Endothelial cell of umbilical vein (primary cell): ENCODE results near the gene C6orf141.

Experiments used
- CTCF ChIP-seq, 2 donors: IDR thresholded peaks; 1 replicate in 1 of 2; 2 replicates in 1 of 2; pipeline ENCODE4 v1.5.1; 2011; ENCODE audit warnings: low read length in 2 of 2, mild to moderate bottlenecking in 2 of 2, moderate library complexity in 2 of 2, control low read depth in 1 of 2, inconsistent platforms in 1 of 2, low read depth in 1 of 2; ENCODE audit not compliant: insufficient read depth in 1 of 2; ENCODE audit errors: extremely low read depth in 1 of 2
- EZH2 ChIP-seq: IDR thresholded peaks from 2 replicates; pipeline ENCODE4 v1.6.1; 2012; ENCODE audit warnings: borderline replicate concordance, low read depth, mild to moderate bottlenecking, moderate library complexity, low read length, inconsistent platforms; ENCODE audit not compliant: severe bottlenecking
- FOS ChIP-seq: IDR thresholded peaks from 2 replicates; pipeline ENCODE4 v1.6.1; 2011; ENCODE audit warnings: mild to moderate bottlenecking, low read length, moderate library complexity, borderline replicate concordance; ENCODE audit not compliant: insufficient read depth
- MAX ChIP-seq: IDR thresholded peaks from 2 replicates; pipeline ENCODE4 v1.6.1; 2011; ENCODE audit not compliant: insufficient read depth, insufficient read length
- POLR2A ChIP-seq: IDR thresholded peaks from 2 replicates; pipeline ENCODE4 v1.6.1; 2012; ENCODE audit warnings: low read depth, mild to moderate bottlenecking, control low read depth, low read length
- POLR2AphosphoS5 ChIP-seq: IDR thresholded peaks from 2 replicates; pipeline ENCODE4 v1.6.1; 2012; ENCODE audit warnings: low read depth, mild to moderate bottlenecking, control low read depth, low read length, moderate library complexity; ENCODE audit not compliant: insufficient read depth

GRCh38 chr6:49553384-49553783 lies 2.9 kb downstream of the C6orf141 start:
- no peak for TF ChIP-seq EZH2
- TF ChIP-seq CTCF (IDR thresholded peaks at IDR 0.05; ENCODE audit: extremely low read depth in 1 of 2, insufficient read depth in 1 of 2, low read depth in 1 of 2, low read length in 2 of 2): no peak
- TF ChIP-seq POLR2AphosphoS5: no peak
- no peak for TF ChIP-seq FOS
- no peak for TF ChIP-seq POLR2A
- no peak for TF ChIP-seq MAX
